Gastroesophageal sphincter (tissue), 3 donors: ENCODE data around the gene ACVR1B.

Source experiments
- CTCF ChIP-seq, 4 experiments: fragments of 200-600 bp in 2 of 4; fragments of 450-650 bp in 2 of 4; sonication (generic) in 1 of 4; IDR thresholded peaks; one replicate each; pipeline ENCODE4 v1.5.1; 2017 to 2019; ENCODE audit warnings: antibody characterized with exemption in 4 of 4, mild to moderate bottlenecking in 2 of 4, moderate library complexity in 2 of 4
- POLR2AphosphoS5 ChIP-seq: sonication (generic); formaldehyde crosslinking; IDR thresholded peaks from one replicate; pipeline ENCODE4 v1.6.1; 2017; ENCODE audit warnings: antibody characterized with exemption

- TF ChIP-seq CTCF (IDR thresholded peaks at IDR 0.05): no peak
- TF ChIP-seq POLR2AphosphoS5: no peak
Observed at GRCh38 chr12:51976376-51977160, 25.1 kb downstream of the ACVR1B start.
